Hematopoietic multipotent progenitor cell treated with erythropoietin and hydrocortisone succinate and interleukin-3 and kit ligand, for 4 days (in vitro differentiated cells): ENCODE data around the gene ITGA2B.
"Not testable (repeated sequence)": the region's sequence is repeated elsewhere in the genome, so short reads cannot be mapped to it uniquely, and the experiment has no call there.

Experiments
- DNase-seq: peaks from one replicate; pipeline ENCODE4 v3.0.0-alpha.2; 2015

The ITGA2B gene

DNA sequence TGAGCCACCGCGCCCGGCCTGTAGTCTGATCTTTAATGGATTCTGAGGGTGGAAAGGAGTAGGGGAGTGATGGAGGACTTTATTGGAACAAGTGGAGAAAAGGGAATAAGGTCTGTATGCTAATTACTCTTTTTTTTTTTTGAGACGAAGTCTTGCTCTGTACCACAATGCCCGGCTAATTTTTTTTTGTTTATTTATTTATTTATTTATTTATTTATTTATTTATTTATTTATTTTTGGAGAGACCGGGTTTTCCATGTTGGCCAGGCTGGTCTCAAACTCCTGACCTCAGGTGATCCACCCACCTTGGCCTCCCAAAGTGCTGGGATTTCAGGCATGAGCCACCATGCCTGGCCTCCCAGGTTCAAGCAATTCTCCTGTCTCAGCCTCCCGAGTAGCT, 59.9 kb downstream of the ITGA2B start:
- DNase-seq: not testable (repeated sequence)

DNA sequence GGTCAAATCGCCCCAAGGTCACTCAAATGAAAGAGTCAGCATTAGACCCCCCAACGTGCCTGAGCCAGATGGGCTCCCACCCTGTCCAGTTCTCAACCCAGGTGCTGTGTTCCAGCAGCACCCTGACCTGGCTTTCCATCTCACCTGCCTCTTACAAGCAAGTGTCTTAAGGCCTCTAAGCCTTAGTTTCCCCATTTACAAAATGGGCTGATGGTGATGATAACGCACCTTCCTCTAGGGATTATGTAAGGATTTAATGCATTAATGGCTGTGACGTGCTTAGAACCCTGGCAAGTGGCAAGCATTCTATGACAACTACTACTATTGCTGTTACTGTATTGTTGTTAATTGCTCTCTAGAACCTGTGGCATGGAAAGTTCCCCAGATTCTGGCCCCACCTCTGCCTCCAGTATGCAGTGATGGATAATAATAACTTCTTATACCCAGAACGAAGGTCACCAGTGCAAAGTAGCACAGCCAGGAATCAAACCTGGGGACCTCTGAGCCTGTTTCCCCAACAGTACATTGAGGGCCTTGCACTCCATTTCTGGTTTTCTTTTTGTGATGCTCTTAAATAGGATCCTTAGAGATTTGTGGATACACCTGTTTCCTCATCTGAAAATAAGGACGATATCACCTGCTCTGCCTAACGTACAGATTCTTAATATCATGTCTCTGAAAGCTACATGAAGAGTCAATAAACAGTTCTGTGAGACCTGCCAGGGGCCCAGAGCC, 61.6 kb downstream of the ITGA2B start:
- DNase-seq: no peak

DNA sequence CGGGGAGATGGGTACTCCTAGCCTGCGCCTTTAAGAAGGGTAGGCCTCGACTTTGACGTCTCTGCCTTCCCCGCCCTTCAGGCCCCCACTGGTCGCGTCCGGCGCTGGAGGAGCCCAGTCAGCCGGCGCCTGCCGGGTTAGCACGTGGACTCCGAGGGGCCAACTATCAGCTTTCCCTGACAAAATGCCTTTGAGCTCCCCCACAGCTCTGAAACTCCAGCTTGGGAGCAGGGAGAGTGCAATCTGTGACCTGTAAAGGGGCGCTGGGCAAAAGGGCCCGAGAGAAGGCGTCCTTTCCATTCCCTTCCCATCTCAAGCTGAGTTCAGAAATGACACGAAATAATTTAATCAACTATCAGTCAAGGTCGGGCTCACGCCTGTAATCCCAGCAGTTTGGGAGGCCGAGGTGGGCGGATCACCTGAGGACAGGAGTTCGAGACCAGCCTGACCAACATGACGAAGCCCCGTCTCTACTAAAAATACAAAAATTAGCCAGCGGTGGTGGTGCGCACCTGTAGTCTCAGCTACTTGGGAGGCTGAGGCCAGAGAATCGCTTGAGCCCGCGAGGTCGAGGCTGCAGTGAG, 62.5 kb downstream of the ITGA2B start:
- DNase-seq: peak; percentile 99

DNA sequence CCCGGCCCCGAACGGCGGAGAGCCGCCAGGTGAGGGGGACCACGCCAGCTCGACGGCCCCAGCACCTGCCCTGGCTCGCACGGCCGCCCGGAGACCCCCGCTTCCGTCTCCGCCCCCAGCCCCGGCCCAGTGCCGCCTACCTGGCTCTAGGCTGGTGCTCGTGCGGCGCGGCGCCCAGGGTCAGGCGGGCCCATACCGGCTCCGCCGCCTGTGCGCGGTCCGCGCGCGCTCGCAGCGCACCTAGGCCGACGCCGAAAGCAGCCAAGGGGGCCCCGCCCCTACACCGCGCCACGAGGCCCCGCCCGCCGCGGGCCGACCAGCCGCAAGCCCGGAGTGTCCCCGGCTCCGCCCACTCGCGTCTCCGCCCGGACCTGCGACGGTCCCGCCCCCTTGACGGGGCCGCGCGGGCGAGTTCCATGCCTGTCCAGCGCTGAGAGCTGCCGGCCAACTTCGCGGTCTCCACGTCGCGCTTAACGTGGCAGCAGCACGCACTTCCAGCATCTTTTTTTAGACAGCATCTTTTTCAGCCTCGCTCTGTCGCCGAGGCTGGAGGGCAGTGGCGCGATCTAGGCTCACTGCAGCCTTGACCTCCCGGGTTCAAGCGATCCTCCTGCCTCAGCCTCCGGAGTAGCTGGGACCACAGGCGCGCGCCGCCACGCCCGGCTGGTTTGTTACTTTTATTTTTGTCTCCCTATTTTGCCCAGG, 64.7 kb downstream of the ITGA2B start, which contains the start of gene SLC25A39:
Gene SLC25A39, minus strand, starts transcription at position 253 of the 705 bp plus-strand sequence. CDS start 1,261 bp downstream, outside the sequence.
- DNase-seq: peak; percentile 96

DNA sequence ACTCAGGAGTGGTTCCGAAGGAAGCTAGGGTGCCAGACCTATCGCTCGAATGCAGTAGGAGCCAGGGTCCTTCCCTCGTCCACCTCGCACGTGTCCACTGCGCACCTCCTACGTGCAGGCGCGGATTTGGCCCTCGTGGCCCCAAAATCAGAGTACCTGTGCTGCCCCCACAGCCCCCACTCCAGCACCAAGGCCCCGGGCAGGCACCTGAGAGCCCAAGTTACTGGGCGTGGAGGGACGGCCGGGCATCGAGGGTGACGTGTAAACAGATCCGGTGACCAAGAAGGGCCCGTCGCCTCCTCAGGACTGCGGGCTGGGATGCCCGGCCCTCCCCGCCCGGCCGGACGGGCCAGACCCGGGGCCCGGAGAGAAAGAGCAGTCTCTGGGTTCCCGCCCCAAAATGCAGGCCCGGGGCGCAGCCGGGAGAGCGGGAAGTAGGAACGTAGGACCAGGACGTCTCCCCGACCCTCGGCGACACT, 65.3 kb downstream of the ITGA2B start:
- DNase-seq: no peak

DNA sequence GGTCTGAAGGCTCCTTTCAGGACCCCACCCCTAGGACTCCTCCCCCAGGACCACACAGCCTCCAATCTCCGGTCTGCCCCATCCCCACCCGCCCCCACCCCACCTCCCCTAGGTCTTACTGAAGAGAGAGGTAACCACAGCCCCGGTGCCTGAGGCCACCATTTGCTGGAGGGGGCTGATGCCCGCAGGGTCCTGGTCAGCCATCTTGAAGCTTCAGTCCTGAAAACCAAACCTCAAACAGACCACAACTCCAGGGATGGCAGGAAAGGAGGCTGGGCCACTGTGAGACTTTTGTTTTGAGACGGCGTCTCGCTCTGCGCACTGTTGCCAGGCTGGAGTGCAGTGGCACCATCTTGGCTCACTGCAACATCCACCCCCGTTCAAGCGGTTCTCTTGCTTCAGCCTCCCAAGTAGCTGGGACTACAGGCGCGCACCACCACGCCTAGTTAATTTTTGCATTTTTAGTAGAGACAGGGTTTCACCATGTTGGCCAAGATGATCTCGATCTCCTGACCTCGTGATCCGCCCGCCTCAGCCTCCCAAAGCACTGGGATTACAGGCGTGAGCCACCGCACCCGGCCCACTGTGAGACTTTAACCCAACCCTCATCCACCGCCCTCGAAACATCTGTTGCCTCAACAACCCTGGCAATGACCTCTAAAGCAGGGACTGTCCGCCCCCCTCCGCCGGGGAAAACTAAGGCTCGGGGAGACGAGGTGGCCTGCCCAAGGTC, 65.9 kb downstream of the ITGA2B start:
- DNase-seq: no peak

DNA sequence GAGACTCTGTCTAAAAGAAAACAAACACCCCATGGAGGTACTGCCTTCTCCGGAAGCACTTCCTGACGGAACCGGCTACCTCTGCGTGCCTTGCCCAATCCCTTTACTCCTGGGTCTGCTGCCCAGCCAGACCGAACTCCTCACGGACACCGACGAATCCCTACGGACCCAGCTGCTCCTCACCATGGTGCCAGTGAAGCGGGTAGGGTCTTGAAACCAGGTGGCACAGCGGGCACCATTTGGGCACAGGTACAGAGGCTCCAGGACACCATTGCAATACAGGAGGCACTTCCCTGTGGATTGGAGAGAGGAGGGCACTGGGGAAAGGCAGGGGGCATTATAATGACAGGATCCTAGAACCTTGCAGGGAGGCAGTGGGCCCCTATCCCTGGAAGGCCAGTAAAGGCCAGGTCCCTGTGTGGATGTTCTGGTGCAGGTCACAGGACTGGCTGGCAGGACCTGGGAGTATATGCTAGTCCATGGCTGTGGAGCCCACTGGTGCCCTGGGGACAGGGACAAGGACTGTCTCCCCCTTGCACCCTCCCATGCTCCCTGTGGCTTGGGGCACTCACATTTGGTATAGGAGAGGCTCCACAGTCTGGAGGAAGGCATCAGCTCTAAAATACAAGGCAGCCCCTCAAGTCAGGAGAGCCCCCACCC, 67.1 kb downstream of the ITGA2B start:
- no peak for DNase-seq
